Measurements from ENCODE around the gene CDK19. TPM values are rescaled to one million over a fixed set of nuclear protein-coding genes. Genes with fewer than 3 reads are reported as not detected.
A peak's percentile ranks its signal among the peaks of the same experiment; 100 is the strongest.
"Not testable (repeated sequence)": the region's sequence is repeated elsewhere in the genome, so short reads cannot be mapped to it uniquely, and the experiment has no call there.

CDK19 gene
- 10 to 100 TPM; 31.3 to 48.7 (median 45.4) TPM for polyA plus RNA-seq (ENCODE audit: insufficient read length in 4 of 4)

DNA sequence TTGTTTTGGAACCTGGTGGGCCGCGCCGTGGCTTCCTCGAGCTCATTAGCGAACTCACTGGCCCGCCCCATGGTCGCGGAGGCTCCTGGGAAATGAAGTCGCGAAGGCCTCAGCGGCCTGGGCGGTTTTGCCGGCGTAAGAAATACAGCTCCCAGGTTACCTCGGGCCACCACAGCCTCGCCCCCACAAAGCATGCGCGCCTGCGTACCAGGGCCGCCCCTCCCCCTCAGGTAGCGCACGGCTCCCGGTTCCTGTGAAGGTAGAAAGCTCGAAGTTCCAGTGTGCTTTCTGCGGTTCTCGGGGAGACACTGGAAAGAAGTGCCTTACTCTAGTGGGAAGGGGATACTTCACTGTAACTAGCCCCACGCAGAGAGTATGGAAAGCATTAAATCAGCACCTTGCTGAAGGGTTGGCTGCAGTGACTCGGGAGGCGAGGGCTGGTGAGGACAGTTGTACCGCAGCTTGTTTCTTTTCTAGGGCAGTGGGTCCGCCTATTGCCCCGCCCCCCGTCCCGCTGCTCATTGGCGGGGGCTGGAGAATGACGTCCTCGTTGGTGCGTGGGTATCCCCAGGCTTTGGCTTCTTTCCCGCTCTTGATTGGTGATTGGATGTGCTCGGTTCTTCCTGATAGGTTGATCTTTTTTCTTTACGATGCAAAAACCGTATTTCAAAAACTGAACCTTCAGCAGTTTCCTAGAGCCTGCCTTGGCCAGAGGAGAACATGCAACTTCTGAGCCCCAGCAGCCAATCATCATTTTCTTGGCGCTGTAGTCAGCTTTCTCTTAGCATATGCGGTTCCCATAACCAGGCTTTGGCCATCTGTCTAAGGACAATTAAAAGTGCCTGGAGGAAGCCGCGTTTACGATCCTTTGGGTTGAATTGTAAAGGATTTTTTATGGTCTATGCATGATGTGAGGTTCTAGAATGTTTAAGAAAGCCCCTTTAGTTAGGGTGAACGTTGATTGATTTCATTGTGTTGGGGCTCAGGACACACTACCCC lies at the start of gene CDK19:
Gene CDK19, minus strand, starts transcription at position 59 of the 999 bp plus-strand sequence. CDS start 333 bp downstream, outside the sequence.
- peak; percentile 92 to 97 (median 94) for DNase-seq (ENCODE audit: low read depth in 4 of 4, low spot score in 3 of 4)

- DNase-seq (ENCODE audit: low read depth in 4 of 4, low spot score in 3 of 4), result peak in 1 of 4 donors; percentile 16
Observed at GRCh38 chr6:110864824-110865223, 49.6 kb upstream of the CDK19 start.

DNA sequence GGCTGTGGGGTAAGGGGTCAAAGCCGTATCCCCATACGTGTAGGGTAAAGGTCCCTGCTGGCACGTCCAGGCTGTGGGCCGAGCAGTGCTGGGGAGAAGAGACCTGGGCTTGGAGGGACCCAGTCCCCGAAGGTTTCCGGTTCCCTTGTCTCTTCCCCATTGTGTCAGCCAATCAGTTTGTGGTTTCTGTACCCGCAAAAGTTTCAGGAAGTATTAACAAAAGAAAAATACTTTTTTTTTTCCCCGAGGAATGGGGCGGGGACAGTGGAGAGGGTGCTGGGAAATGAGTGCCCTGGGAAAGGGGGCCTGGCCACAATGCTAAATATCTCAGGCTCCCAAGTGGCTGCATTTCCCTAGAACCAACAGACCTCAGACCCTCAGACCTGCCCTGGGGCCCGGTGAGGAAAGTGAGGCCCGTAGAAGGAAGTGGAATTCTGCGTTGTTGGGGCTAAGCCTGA lies 44.1 kb upstream of the CDK19 start:
- no peak for DNase-seq (ENCODE audit: low read depth in 4 of 4, low spot score in 3 of 4)

GRCh38 chr6:110858562-110859214 lies 43.4 kb upstream of the CDK19 start:
- no peak for DNase-seq (ENCODE audit: low read depth in 4 of 4, low spot score in 3 of 4)

DNA sequence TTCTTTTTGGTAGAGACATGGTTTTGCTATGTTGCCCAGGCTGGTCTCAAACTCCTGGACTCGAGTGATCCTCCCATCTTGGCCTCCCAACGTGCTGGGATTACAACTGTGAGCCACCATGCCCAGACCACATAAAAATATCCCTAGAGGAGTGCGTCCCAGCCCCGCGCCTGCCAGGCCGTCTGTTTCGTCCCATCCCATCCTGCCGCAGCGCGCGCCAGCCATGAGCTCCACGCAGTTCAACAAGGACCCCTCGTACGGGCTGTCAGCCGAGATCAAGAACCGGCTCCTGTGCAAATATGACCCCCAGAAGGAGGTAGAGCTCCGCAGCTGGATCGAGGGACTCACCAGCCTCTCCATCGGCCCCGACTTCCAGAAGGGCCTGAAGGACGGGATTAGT lies 42.7 kb upstream of the CDK19 start:
- no peak for DNase-seq (ENCODE audit: low read depth in 4 of 4, low spot score in 3 of 4)

- no peak for DNase-seq (ENCODE audit: low read depth in 4 of 4, low spot score in 3 of 4)
Observed at GRCh38 chr6:110856296-110856695, 41.0 kb upstream of the CDK19 start.

- DNase-seq (ENCODE audit: low read depth in 4 of 4, low spot score in 3 of 4), result no peak
Observed at GRCh38 chr6:110853754-110854477, 38.6 kb upstream of the CDK19 start.

DNA sequence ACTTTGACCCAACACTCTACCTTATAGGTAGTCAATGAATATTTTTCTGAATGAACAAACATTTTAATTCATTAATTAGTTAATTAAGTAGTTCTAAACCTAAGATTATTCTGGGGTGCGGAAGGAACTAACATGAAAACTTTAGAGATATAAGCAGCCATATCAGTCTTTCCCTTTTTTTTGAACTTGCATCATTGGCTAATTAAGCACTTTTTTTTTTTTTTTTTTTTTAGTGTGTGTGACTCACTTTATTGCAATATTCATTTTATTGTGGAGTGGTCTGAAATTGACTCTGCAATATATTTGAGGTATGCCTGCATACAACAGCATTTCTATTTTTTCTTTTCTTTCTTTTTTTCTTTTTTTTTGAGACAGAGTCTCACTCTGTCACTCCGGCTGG lies 37.5 kb upstream of the CDK19 start:
- no peak for DNase-seq (ENCODE audit: low read depth in 4 of 4, low spot score in 3 of 4)

DNA sequence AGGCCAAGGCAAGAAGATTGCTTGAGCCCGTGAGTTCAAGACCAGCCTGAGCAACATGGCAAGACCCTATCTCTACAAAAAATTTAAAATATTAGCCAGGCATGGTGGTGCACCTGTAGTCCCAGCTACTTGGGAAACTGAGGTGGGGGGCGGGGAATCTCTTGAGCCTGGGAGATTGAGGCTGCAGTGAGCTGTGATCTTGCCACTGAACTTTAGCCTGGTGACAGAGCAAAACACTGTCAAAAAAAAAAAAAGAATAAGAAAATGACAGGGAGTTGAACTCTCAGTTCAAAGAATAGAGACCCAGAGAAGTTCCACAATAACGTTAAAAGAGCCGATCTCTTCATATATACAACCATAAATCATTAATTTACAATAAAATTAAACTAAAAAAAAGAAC lies 34.5 kb upstream of the CDK19 start:
- no peak for DNase-seq (ENCODE audit: low read depth in 4 of 4, low spot score in 3 of 4)

GRCh38 chr6:110841266-110841665 lies 26.0 kb upstream of the CDK19 start:
- no peak for DNase-seq (ENCODE audit: low read depth in 4 of 4, low spot score in 3 of 4)

- not testable (repeated sequence) for DNase-seq (ENCODE audit: low read depth in 4 of 4, low spot score in 3 of 4)
Observed at GRCh38 chr6:110835751-110836150, 20.5 kb upstream of the CDK19 start.

- DNase-seq (ENCODE audit: low read depth in 4 of 4, low spot score in 3 of 4), result no peak
Observed at GRCh38 chr6:110833831-110834230, 18.6 kb upstream of the CDK19 start.

DNA sequence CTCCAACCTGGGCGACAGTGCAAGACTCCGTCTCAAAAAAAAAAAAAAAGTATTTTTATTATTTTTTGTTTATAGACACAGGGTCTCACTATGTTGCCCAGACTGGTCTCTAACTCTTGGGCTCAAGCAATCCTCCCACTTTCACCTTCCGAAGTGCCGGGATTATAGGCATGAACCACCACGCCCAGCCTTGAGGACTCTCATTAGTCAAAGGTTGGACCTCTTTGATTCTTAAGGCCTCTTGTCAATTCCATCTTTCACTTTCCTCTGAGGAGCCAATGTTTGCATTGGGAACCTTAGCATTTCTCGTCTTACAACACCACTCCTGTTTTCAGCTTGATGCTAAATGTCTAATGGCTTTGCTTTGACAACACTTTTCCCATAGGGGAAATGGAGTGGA lies 16.1 kb upstream of the CDK19 start:
- no peak for DNase-seq (ENCODE audit: low read depth in 4 of 4, low spot score in 3 of 4)

GRCh38 chr6:110828396-110828795 lies 13.1 kb upstream of the CDK19 start:
- DNase-seq (ENCODE audit: low read depth in 4 of 4, low spot score in 3 of 4), result no peak

DNA sequence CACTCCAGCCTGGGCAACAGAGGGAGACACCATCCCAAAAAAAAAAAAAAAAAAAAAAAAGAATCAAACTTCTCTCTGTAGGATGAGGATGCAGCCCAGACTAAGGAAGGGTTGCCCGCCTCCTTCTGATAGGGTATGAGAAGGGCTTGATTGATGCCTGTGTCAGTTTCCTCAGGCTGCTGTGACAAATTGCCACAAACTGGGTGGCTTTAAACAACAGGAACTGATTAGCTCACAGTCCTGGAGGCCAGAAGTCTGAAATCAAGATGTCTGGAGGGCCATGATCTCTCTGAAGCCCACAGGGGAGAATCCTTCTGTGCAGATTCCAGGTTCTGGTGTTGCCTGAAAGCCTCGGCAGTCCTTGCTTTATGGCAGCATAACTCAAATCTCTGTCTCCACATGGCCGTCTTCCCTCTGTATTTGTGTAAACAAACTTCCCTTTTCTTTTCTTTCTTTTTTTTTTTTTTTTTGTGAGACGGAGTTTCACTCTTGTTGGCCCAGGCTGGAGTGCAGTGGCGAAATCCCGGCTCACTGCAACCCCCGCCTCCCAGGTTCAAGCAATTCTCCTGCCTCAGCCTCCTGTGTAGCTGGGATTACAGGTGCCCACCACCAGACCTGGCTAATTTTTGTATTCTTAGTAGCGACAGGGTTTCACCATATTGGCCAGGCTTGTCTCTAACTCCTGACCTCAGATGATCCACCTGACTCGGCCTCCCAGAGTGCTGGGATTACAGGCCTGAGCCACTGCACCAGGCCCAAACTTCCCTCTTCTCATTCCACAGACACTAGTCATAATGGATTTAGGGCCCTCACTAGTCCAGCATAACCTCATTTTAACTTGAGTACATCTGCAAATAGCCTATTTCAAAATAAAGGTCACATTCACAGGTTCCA lies 11.2 kb upstream of the CDK19 start:
- no peak for DNase-seq (ENCODE audit: low read depth in 4 of 4, low spot score in 3 of 4)

GRCh38 chr6:110823146-110823545 lies 7.9 kb upstream of the CDK19 start:
- no peak for DNase-seq (ENCODE audit: low read depth in 4 of 4, low spot score in 3 of 4)

GRCh38 chr6:110822249-110822648 lies 7.0 kb upstream of the CDK19 start:
- DNase-seq (ENCODE audit: low read depth in 4 of 4, low spot score in 3 of 4), result no peak

GRCh38 chr6:110816677-110817076 lies 1.4 kb upstream of the CDK19 start:
- no peak for DNase-seq (ENCODE audit: low read depth in 4 of 4, low spot score in 3 of 4)

DNA sequence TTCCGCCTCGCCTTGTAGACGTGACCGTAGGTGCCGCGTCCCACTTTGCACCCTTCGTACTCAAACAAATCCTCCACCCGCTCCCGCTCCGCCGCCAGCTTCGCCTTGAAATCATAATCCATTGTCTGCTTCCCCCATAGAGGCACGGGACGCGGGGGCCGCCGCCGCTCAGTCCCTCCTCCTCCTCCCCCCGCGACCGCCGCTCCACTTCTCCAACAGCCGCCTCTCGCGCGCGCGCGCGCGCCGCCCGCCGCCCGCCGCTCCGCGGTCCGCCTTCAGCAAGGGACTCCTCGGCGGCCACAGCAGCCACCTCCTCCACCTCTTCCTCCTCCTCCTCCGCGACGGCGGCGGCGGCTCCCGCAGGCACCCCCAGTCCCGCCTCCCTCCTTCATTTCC lies 256 bp downstream of the CDK19 start:
- peak in 1 of 4 donors; percentile 50 for DNase-seq (ENCODE audit: low read depth in 4 of 4, low spot score in 3 of 4)

All from left renal pelvis (tissue), 4 donors.